GM21526 (cell line): Measurements from ENCODE around the gene KCNJ4.
"Not testable (repeated sequence)": the region's sequence is repeated elsewhere in the genome, so short reads cannot be mapped to it uniquely, and the experiment has no call there.

ENCODE experiments used
- ATAC-seq: cut with Tn5 transposase; IDR thresholded peaks from one replicate; pipeline ENCODE4 v1.9.1; 2021; ENCODE audit warnings: moderate library complexity; ENCODE audit not compliant: unreplicated experiment, low FRiP score

The KCNJ4 gene

GRCh38 chr22:38416621-38417251 is 38.3 kb downstream of the KCNJ4 start:
- no peak for ATAC-seq

- ATAC-seq = no peak
Measured at GRCh38 chr22:38415561-38416321, 39.3 kb downstream of the KCNJ4 start.

DNA sequence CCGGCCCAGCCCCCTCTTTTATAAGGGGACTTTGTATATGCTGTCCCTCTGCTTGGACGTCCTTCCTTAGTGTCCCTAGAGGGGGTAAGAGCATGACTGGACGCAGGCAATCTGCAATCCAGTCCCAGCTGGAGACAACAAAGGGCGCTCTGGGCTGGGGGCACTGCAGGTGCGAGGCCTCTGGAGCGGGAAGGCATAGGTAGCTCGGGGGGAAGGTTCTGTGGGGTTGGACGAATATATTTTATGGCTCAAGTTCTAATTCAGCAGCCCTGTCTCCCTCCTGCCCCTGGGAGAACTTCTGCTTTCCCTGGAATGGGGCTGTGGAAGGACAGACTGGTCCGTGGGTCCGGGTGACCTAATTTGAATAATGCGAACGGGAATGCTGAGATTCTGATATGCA is 40.0 kb downstream of the KCNJ4 start:
- no peak for ATAC-seq

DNA sequence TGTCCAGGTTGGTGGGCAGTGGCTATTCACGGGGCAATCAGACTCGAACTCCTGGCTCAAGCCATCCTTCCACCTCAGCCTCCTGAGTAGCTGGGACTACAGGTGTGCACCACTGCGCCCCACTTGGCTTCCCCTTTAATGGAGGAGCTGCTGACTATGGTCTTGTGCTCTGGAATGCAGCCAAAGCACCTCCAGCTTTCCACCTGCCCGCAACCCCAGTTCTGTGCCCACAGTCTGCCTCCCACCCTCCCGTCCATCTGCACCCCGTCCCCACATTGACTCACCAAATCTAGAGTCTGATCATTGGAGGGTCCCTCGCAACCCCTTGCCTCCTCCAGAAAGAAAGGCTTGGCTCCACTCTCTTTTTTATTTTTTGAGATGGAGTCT is 41.0 kb downstream of the KCNJ4 start:
- no peak for ATAC-seq

DNA sequence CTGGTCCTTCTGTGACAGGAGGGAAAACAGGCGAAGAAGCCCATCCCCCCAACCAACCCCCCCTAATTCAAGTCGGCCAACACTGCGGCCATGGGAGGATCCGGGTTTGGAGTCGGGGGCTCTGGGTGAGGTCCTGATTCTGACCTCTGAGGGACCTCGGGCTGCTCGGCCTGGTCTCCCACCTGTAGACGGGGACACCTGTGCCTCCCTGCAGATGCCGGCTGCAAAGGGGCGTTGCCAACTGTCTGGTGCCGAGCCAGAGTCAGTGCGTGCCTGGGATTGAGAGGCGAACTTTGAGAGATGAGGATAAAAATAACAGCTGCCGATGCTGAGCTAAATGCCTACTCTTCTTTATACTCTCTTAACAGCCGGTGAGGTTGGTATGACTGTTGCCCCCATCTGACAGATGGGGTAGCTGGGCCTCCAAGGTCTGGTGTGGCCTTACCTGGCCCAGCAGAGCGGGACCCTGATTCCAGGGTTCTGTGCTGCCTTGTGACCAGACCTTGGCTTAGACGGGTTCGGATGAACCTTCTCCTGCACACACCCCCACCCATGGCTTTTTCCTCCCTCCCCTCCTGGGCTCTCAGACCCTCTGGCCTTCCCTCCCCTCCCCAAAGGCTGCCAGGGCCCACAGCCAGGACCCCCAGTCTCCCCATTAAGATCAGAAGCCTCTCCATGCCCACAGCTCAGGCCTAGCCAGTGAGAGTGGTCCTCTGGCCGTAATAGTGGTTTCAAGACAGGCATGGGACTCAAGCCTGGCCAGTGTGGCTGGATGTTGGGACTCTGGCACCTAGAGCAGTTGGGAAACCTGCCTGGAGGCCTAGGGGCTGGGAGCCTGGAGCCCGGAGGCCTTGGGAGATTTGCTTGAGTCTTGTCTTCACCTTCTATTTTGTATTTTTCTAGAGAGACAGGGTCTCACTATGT is 41.7 kb downstream of the KCNJ4 start:
- ATAC-seq = no peak

DNA sequence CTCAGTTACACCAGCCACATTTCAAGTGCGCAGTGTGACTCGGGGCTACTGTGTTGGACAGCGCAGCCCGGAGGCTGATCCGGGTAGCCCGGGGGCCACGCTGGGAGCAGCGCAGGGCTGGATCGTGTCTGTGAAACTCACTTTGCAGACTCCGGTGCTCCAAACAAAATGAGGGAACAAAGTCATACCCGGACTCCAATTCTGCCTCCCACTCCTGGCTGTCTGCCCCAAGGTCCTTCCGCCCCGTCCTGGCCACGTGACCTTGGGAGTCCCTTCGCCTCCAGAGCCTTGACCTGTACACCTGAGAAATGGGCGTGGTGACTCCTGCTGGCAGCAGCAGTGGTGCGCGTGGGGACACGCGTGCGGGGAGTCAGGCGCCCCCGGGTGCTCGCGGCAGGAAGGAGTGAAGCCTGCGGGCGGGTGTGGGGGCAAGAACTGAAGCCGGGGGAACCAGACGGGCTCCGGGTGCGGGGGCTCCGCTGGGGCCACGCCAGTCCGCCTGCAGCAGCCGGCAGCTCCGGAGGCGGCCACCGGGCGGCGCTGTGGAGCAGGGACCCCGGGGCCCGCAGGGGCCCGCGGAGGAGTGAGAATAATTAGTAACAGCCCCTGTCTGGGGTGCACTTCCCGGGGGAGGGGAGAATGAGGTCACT is 42.4 kb downstream of the KCNJ4 start:
- no peak for ATAC-seq

GRCh38 chr22:38411016-38411415 is 44.0 kb downstream of the KCNJ4 start:
- ATAC-seq = no peak

DNA sequence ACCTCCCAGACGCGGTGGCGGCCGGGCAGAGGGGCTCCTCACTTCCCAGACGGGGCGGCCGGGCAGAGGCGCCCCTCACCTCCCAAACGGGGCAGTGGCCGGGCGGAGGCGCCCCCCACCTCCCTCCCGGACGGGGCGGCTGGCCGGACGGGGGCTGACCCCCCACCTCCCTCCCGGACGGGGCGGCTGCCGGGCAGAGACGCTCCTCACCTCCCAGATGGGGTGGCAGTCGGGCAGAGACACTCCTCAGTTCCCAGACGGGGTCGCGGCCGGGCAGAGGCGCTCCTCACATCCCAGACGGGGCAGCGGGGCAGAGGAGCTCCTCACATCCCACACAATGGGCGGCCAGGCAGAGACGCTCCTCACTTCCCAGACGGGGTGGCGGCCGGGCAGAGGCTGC is 45.1 kb downstream of the KCNJ4 start:
- ATAC-seq = not testable (repeated sequence)

GRCh38 chr22:38406617-38407016 is 48.4 kb downstream of the KCNJ4 start:
- ATAC-seq = no peak

GRCh38 chr22:38404419-38404818 is 50.6 kb downstream of the KCNJ4 start:
- ATAC-seq = no peak

- ATAC-seq = no peak
Measured at GRCh38 chr22:38403812-38404211, 51.2 kb downstream of the KCNJ4 start.

DNA sequence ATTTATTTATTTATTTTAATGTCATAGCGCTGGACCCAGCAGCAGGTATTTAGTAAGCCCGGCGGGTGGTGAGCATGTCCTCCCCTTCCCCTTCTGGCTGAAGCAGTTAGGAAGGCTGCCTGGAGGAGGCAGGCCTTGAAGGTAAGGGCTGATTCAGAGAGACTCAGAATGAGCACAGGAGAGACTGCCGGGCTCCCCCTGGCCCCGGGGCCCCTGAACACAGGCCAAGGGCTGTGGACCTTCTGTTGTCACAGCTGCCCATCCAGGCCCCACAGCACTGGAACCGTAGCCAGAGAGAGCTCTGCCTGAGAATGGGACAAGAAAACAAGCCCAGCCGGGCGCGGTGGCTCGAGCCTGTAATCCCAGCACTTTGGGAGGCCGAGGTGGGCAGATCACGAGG is 52.8 kb downstream of the KCNJ4 start:
- ATAC-seq = no peak

DNA sequence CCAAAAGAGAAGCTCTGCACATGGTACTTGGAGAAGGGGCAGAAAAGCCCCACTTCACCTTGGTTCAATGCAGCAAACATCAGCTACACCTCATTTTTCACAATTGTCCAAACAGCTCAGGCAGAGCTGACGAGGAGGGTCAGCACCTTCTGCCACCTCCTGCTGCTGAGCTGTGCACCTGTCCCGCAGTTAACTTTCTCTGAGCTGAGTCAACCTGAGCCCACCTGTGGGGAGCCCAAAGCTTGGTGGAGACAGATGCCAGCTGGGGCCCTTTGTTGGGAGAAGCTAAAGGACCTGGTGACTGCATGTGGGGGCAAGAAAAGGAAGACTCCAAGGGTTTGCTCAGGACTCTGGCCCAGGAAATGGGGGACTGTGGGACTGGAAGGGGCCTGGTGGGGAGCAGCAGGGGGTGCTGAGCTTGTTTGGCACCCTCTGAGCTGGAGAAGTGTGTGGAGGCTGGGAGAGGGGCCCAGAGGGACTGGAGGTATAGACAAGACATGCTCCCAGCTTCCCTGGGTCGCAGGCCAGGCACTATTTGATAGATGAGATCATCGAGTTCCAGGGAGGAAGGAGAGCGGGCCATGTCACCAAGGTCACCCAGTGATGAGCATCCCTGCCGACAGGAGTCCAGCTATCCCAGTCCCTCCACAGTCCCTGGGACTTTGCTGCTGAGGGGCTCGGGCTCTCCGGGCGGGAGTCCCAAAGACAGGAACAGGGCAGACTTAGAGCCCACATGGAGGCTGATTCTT is 53.5 kb downstream of the KCNJ4 start:
- ATAC-seq = no peak

DNA sequence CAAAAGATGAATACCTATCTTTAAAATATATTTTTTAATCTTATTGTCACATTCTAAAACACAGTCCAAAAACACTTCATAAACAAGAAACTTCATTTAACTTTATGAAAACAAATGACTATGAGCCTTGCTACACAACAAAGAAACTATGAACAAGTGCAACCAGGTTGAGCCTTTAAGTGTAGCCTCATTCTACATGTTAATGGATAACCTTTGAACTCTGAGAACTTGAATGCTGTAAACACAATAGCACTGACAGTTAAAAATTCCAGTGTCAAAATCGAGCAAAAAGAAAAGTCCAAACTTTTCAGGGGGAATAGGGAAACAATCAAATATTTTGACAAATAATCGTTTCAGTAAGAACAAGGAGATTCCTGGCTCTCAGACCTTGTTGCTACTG is 54.7 kb downstream of the KCNJ4 start:
- not testable (repeated sequence) for ATAC-seq

GRCh38 chr22:38398609-38399461 is 56.2 kb downstream of the KCNJ4 start:
- ATAC-seq = peak; percentile 41

- ATAC-seq = peak; percentile 13
Measured at GRCh38 chr22:38398181-38398608, 56.8 kb downstream of the KCNJ4 start.

DNA sequence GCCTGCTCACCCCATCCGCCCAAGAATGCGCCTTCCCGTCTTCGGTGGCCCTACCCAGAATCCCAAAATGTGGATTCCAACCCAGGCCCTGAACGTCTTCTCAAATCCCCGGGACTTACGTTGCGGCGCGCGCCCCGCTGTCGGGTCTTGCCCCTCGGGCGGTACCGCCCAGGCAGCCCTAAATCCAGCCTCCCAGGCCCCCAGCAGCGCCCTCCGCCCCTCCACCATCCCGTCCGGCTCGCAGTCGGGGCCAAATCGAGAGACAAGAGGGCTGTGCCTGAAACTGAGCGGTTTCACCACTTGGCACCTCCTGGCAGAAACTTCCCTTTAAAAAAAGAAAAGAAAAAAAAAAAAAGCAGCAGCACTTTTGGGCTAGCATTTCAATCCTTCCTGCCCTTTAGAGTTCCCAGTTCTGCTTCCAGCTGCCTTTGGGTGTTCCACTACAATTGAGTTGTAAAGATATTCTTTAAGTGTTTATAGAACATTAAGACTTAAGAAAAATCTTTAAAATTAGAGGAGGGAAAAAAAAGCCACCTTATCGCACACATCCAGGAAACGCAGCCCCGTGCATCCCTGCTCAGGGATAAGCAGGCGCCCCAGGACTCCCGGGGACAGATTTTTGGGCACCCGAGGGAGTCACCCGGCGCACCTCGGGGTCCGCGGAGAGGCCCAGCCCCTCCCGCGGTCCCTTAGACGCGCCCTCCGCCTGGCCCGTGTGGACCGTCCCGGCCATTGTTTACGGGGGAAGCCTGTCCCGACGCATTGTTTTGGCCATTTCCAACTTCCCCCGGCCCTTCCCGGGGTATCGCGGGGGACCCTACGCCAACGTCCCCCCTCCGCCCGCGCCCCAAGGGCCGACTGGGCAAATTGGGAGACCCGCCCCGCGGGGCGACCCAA is 57.6 kb downstream of the KCNJ4 start:
- no peak for ATAC-seq

GRCh38 chr22:38396440-38397069 is 58.4 kb downstream of the KCNJ4 start:
- ATAC-seq = not testable (repeated sequence)
